Measurements from ENCODE around the gene LIPI. TPM values are rescaled to one million over a fixed set of nuclear protein-coding genes. Genes with fewer than 3 reads are reported as not detected.
"Not testable (repeated sequence)": the region's sequence is repeated elsewhere in the genome, so short reads cannot be mapped to it uniquely, and the experiment has no call there.

Gene LIPI
- total RNA-seq, 1 experiment from 2014 or later, result not detected

DNA sequence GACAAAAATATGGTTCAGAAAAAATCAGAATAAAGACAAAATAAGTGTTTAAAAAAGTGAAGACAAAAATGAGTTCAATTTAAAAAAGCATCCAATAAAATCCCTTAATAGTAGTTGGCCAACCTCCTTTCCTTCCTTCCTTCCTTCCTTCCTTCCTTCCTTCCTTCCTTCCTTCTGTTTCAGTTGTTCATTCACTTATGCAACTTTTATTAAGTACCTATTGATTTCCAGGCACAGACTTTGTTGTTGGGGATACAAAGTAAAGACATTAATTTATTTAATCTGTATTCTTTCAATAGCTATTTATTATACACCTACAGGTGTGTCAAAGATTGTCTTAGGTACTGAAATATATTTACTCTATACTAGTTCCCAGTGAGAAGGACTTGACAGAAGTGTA lies 2.4 kb upstream of the LIPI start:
- no peaks in the 10 kb centered on the region for H3K36me3 Mint-ChIP-seq (ENCODE audit: insufficient read depth, unreplicated experiment)
- no peak overlapping the region for H3K27ac Mint-ChIP-seq (ENCODE audit: unreplicated experiment)
- CTCF ChIA-PET, result no interaction called here
- Histone ChIP-seq H3K9me3 (0 out of 2 replicates have a peak, but pooled peaks cover 2% of the 10 kb centered on the region), H3K36me3 (ENCODE audit: control insufficient read depth, insufficient read depth, low read length) (no peaks in the 10 kb centered on the region), H3K27me3 (replicated peaks; ENCODE audit: control insufficient read depth, insufficient read depth, low read length) (no peaks in the 10 kb centered on the region), H3K4me1 (no peaks in the 10 kb centered on the region), H3K4me3 (ENCODE audit: low read depth, low read length) (no peak overlapping the region)
- BruUV-seq (replicated peaks), result no TSS peak
- H3K4me3 Mint-ChIP-seq (ENCODE audit: unreplicated experiment), result no peak overlapping the region
- no peak for DNase-seq
- H3K4me1 Mint-ChIP-seq (ENCODE audit: low read depth, unreplicated experiment), result no peaks in the 10 kb centered on the region
- intact Hi-C loops (cut with micrococcal nuclease; ENCODE audit: unreplicated experiment), result no loop called here
- H3K9me3 Mint-ChIP-seq (ENCODE audit: unreplicated experiment), result no peaks in the 10 kb centered on the region
- TF ChIP-seq, protein P1, sequence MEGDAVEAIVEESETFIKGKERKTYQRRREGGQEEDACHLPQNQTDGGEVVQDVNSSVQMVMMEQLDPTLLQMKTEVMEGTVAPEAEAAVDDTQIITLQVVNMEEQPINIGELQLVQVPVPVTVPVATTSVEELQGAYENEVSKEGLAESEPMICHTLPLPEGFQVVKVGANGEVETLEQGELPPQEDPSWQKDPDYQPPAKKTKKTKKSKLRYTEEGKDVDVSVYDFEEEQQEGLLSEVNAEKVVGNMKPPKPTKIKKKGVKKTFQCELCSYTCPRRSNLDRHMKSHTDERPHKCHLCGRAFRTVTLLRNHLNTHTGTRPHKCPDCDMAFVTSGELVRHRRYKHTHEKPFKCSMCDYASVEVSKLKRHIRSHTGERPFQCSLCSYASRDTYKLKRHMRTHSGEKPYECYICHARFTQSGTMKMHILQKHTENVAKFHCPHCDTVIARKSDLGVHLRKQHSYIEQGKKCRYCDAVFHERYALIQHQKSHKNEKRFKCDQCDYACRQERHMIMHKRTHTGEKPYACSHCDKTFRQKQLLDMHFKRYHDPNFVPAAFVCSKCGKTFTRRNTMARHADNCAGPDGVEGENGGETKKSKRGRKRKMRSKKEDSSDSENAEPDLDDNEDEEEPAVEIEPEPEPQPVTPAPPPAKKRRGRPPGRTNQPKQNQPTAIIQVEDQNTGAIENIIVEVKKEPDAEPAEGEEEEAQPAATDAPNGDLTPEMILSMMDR (IDR thresholded peaks at IDR 0.05; ENCODE audit: insufficient read depth in 1 of 2, low read depth in 1 of 2, low read length in 1 of 2, severe bottlenecking in 1 of 2, unreplicated experiment in 1 of 2), result no peak
- peaks cover 3% of the 10 kb centered on the region for H3K27me3 Mint-ChIP-seq (ENCODE audit: insufficient read depth, unreplicated experiment)
- POLR2A ChIA-PET, result no interaction called here

DNA sequence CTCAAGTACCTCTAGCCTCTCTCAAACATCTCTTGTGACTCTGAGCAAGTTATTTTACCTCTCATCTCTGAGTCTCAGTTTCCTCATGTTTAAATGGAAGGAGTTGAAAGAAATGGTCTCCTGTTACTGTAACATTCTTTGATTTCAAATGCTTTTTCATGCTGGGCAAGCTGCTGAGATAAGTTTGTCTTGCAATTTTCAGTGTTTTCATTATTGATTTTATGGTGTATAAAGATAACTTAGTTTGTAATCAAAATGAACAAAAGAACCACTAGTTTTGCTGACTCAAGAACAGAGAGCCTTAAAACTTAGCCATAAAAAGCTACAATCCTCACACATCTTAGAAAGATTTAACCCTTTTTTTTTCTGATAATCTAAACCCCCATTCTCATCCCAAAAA lies 4.5 kb downstream of the LIPI start:
- DNase-seq, result no peak
- intact Hi-C loops (cut with micrococcal nuclease; ENCODE audit: unreplicated experiment), result no loop called here
- BruUV-seq (replicated peaks), result no TSS peak
- Histone ChIP-seq H3K27me3 (replicated peaks; ENCODE audit: control insufficient read depth, insufficient read depth, low read length) (no peaks in the 10 kb centered on the region), H3K4me3 (ENCODE audit: low read depth, low read length) (no peak overlapping the region), H3K9me3 (0 out of 2 replicates have a peak, but pooled peaks cover 2% of the 10 kb centered on the region), H3K4me1 (no peaks in the 10 kb centered on the region), H3K36me3 (ENCODE audit: control insufficient read depth, insufficient read depth, low read length) (no peaks in the 10 kb centered on the region)
- Mint-ChIP-seq H3K27ac (ENCODE audit: unreplicated experiment) (no peak overlapping the region), H3K36me3 (ENCODE audit: insufficient read depth, unreplicated experiment) (no peaks in the 10 kb centered on the region), H3K4me1 (ENCODE audit: low read depth, unreplicated experiment) (no peaks in the 10 kb centered on the region), H3K27me3 (ENCODE audit: insufficient read depth, unreplicated experiment) (peaks cover 3% of the 10 kb centered on the region), H3K4me3 (ENCODE audit: unreplicated experiment) (no peak overlapping the region), H3K9me3 (ENCODE audit: unreplicated experiment) (no peaks in the 10 kb centered on the region)
- TF ChIP-seq, protein P1 (IDR thresholded peaks at IDR 0.05; ENCODE audit: insufficient read depth in 1 of 2, low read depth in 1 of 2, low read length in 1 of 2, severe bottlenecking in 1 of 2, unreplicated experiment in 1 of 2), result no peak
- ChIA-PET CTCF (no interaction called here), POLR2A (no interaction called here)

DNA sequence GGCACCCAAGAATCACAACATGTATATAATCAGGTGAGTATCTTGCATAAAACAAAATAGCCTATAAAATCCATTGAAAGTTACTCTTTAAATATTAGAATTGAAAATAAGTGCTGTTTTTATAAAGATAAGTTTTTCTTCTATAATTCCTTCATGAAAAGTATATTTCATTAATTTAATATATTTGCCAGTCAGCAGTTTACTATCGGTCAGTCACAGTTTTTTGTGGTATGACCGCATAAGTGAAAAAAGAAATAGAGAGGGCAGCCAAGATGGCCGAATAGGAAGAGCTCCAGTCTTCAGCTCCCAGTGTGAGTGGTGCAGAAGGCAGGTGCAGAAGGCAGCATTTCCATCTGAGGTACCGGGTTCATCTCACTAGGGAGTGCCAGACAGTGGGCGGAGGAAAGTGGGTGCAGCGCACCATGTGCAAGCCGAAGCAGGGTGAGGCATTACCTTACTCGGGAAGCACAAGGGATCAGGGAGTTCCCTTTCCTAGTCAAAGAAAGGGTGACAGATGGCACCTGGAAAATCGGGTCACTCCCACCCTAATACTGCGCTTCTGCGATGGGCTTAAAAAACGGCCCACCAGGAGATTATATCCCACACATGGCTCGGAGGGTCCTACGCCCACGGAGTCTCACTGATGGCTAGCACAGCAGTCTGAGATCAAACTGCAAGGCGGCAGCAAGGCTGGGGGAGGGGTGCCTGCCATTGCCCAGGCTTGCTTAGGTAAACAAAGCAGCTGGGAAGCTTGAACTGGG lies 44.1 kb downstream of the LIPI start:
- H3K27ac Mint-ChIP-seq (ENCODE audit: unreplicated experiment); H3K4me1 ChIP-seq; H3K4me1 Mint-ChIP-seq (ENCODE audit: low read depth, unreplicated experiment); H3K27me3 Mint-ChIP-seq (ENCODE audit: insufficient read depth, unreplicated experiment); BruUV-seq (replicated peaks); H3K36me3 Mint-ChIP-seq (ENCODE audit: insufficient read depth, unreplicated experiment); intact Hi-C loops (cut with micrococcal nuclease; ENCODE audit: unreplicated experiment); H3K27me3 ChIP-seq (replicated peaks; ENCODE audit: control insufficient read depth, insufficient read depth, low read length); H3K9me3 ChIP-seq; POLR2A ChIA-PET; H3K9me3 Mint-ChIP-seq (ENCODE audit: unreplicated experiment); H3K36me3 ChIP-seq (ENCODE audit: control insufficient read depth, insufficient read depth, low read length): not testable (repeated sequence)
- H3K4me3 Mint-ChIP-seq (ENCODE audit: unreplicated experiment), result peak overlapping the region; percentile 60
- CTCF ChIA-PET, result interaction anchor here (1.0 kb wide), 1 partner anchor 216 kb away, joined by 3 read pairs; the partner anchor contains the start of gene HSPA13
- H3K4me3 ChIP-seq (ENCODE audit: low read depth, low read length), result peak overlapping the region; percentile 12
- DNase-seq, result peak; percentile 19 to 42
